ENCODE results near the gene RREB1.
"Not testable (repeated sequence)": the region's sequence is repeated elsewhere in the genome, so short reads cannot be mapped to it uniquely, and the experiment has no call there.

Gene RREB1

DNA sequence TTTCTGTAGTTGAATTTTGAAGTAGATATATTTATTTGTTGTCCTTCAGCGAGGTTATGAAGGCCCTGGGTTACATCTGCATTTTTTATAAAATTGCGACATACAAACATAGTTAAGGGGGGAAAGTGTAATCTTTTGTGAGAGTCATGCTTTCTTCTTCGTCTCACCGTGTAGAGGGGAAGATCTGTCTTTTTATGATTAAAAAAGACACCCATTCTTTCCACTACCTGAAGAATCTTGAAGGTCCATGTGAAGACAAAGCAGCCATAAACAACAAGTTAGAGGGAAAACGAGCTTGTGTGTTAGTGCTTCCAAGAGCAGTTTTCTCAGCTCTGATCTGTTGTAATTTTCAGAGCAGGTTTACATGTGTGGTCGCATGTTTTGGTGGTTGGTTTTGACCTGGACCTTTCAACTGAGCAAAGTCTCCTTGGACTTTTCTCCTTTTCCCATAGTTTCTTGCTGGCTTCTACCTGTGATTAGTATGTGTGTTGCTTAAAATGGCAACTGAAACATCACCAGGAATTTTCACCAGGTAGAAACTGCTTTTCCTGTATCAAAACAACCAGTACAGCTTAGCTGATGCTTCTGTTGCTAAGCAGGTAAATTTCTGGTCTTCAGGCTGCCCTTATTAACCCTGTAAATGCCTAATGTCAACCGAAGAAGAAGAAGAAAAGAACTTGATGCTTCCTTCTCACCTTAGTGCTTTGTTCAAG, 37.3 kb downstream of the RREB1 start:
- no peak for DNase-seq (ENCODE audit: low read depth)

DNA sequence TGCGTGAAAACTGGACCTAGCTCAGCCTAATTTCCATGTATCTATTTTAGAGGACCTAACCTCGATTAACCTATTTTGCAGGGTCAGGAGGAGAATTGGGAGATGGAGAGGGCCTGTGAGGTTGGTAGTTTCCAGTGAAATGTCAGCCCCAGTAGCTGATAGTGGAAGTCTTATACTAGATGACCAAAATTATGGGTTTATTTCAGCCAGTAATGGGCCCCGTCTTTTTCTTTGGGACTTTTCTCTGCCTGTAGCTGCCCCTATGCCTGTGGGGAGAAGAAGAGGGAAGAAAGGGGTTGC, 37.8 kb downstream of the RREB1 start:
- DNase-seq (ENCODE audit: low read depth) = no peak

DNA sequence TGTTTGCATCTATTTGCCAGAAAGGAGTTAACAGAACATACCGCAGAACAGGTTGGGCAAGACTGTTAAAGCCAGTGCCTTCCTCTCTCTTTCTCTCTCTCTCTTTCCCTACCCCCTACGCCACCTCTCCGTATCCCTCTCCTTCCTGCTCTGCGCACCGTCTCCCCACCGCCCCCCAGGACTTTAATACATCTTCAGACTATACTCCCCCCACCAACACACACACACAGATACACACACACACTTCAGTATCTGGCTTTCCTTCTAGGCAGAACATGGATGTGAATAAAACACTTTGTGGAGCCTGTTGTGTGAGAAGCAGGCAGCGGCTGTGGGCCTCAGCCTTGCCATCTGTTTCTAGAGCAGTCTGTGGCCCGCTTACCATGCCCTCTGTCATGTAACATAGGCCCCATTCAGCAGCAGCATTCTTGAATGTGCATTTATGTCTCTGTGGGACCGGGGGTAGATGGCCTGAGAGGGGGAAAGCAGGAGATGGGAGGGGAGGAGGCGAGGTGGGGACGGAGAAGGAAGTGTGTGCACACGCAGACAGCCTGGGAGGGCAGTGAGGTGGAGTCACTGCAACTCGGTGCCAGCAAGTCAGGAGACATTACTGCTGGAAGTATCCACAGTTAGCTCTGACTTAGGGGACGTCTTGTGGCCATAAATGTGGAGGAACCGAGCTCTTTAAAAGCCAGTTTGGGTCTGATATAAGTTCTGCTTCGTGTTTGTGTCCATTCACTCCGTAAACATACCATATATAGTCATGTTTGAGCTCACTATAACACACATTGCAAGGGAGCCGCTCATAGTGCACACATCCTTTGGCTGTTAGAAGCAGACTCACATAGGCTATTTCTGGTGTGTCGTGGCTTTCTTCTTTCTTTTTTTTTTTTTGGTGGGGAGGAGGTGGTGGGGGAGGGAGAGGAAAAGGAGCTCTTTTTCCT, 38.4 kb downstream of the RREB1 start:
- no peak for DNase-seq (ENCODE audit: low read depth)

DNA sequence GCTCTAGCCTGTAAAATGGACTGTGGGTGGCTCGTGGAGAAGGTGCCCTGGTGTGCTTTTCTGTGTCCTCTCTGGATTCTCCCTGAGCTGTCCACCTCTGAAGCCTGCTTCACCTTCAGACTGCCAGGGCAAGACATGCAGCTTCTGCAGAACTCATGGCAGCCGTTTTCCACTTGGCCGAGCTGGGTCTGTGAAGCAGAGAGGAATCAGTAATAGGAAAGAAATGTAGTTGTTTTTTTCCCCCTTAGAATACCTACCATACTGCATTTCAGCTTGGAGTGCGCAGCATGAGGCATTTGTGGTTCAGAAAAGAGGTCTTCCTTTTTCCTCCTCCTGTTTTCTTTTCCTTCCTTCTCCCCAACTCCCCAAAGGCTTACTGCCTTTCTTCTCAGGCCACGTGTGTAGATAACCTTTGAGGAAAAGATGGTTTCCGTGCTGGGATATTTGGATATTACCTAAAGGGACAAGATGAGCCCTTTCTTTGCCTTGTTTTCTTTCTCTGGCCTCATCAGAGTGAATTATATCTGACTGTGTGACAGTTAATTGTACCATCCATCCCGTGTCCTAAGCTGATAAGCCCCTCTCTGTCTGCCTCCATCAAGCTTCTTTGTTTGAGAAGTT, 39.4 kb downstream of the RREB1 start:
- no peak for DNase-seq (ENCODE audit: low read depth)

DNA sequence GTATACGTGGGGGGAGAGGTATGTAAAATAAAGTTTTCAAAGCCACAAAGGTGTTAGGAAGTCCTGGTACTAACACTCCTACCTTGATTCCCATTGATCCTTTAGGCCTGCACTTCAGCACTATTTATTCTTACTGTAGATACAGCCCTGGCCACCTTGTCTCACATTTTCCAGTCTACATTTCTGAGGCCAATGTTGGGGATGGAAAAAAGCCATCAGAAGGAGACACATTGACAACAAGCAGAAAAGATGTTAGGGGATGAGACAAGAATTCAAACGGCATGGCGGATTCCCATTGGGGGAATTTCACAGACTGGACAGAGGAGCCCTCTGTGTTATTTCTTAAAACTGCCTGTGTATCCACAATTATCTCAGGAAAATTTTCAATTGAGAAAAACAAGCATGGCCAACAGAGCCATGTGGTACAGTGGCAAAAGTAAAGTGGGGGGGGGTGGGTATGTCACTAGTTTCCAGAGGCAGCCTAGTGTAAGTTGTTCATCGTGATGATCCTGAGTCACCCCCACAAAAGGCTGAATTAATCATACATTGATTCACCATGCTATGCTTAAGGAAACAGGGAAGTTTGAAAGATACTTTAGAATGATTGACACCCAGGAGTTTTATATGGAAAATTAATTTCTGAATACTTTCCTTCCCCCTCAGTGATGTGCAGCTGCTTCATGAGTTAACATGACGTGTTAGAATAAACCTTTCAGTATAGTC, 40.5 kb downstream of the RREB1 start:
- peak; percentile 33 for DNase-seq (ENCODE audit: low read depth)

DNA sequence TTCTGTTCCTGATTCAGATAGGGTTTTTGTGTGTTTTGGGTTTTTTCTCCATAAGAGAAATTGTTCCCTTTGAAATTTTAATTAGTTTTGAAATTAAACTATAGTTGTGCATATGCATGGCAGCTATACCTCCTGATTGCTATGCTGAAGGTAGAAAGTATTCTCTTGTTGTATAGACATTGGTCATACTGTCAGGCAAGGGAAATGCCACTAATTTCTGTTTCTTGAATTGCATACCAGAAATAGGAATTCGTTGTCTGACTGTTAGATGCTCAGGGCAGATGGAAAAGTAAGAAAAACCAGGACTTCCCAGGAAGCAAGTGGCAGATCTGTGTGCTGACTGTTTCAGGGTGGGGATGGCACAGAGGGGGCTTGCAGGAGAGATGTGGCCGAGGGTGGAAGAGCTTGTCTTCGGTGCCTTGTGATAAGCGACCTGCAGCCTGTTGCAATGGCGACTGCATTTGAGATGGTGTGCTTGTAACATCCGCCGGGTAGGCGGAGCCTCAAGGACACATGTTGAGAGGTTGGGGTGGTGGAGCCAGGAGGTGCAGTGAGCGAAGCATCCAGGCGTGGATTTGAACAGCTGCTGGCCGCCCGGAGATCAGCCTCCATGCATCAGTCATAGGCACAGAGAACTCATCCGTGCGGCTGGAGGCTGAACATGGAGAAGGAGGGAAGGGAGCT, 42.8 kb downstream of the RREB1 start:
- no peak for DNase-seq (ENCODE audit: low read depth)

DNA sequence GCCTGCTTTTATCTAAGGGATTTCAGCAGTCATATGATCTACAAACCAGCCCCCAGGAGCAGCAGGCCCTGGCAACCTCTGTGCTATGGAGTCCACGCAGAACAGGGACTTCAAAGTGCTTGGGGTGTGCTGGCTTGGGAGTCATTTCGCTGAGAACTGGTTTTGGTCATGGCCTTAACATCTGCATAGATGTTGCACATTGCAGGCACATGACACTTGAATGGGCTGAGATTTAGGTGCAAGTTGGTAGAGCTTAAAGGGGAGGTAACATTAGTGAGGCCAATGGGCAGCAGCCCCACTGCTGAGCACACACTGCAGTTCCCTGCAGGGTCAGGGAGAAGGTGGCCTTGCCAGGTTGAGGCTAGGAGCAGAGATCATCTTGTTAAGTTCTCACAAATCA, 43.6 kb downstream of the RREB1 start:
- DNase-seq (ENCODE audit: low read depth) = no peak

DNA sequence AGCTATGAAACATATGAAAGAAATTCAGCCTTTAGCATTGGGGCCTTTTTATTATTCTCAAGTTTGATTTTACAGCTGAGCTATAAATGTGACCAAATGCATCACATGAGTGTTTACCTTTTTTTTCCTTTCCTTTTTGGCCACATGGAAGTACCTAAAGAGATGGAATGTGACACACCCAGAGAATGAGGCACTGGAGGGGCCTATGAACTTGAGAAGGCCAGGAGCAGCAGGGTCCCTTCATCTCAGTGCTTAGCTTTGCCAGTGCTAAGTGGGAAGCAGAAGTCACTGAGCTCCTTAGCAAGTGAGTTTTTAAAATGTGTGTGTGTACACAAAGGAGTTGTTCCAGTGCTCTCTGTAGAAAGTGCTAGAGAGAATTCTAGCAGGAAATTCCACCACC, 44.7 kb downstream of the RREB1 start:
- no peak for DNase-seq (ENCODE audit: low read depth)

DNA sequence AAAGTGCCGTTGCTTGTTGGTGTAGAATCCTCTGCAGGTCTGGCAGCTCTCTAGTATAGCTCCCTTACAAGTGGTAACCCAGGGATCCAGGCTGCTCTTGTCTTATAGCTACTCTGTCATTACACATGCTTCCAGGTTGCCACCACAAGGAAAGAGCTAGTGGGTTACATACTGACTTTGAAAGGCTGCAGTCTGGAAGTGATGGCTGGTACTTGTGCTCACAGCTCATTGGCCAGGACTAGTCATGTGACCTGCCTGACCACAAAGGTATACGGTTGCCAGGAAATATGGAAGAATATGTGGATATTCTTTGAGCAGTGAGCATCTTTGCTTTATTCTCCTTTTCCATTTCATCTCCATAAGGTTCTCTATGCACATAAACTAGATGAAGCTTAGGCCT, 46.0 kb downstream of the RREB1 start:
- no peak for DNase-seq (ENCODE audit: low read depth)

DNA sequence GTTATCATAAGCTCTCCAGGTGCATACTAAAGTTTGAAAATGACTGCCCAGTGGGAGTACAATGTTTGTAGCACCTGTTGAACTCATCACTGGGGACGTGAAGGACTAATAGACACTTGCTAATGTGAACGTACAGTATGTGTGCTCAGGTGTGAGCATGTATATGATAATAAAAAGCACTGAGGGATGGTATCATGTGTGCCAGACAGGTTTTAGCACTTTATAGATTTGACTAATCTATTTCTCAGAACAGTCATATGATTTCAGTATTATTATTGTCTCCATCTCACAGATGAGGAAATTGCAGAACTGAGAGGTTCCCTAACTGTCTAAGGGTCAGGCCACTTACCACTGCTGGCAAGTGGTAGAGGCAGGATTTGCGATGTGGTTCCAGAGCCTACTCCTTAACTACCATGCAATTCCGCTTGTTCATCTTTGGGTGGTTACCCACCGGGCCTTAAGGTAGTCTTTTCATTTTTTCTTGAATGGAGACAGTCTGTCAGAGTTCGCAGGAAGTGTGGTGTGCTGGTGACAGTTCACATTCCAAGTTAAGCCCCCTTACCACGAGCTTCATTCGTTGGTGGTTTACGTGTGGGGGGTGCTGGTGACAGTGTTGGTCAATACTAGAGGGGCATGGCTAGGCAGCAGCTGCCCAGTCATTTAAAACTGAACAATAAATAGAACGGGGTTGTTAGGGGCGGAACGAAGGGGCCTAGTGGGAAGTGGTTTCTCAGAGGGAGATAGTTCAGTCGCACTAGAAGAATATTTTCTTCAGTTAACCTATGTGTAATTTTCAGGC, 46.8 kb downstream of the RREB1 start:
- no peak for DNase-seq (ENCODE audit: low read depth)

DNA sequence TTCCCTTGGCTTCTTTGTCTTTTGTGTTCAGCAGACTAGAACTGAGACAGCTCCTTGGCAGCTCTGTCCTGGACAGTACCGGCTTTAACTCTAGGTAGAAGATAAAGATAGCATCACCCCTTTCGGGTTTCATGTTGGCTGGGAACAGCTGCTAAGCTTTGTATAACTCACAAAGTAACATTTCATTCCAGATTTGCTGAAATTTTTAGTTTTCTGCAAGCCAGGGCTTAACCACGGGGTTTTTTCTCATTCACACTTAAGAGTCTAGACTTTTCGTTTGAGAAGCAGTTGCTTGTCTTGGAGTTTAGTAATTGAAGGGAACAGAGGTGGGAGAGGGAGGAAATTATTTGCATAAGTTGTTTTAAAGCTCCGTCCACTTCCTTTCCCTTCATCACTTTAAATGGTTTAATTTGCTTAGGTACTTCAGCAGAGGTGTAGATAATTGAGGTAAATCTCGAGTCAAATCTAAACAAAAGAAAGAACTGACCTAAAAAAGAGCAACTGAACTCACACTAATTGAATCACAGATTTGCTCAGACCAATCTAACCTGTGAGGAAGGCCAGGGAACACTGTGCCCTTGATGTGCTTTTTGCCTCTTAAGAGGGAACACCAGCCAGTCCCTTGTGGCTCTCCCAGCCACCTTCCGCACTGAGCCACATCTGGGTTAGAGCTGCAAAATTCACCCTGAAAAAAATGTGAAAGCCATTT, 48.3 kb downstream of the RREB1 start:
- no peak for DNase-seq (ENCODE audit: low read depth)

DNA sequence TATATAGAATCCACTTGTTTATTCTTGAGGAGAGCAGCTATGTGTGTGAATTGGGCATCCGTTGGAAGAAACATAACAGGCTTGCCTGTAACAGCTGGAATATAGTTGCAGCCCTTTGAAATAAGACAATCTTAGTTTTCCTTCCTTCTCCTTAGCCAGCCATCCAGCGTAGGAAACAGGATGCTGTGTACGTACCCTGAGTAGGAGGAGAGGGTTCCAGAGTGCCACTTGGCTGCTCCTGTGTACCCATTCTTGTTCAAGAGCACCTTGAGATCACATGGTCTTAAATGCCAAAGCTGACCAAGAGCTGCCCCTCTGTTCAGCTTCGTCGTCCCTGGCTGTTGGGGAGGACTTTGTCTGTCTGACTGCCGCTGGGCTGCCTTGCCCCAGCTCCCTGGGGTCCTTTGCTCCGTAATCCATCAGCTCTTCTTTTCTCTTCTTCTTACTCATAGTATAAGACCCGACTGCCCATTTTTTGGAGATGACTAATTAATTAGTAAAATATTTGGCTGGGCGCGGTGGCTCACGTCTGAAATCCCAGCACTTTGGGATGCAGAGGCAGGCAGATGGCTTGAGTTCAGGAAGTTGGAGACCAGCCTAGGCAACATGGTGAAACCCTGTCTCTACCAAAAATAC, 49.0 kb downstream of the RREB1 start:
- DNase-seq (ENCODE audit: low read depth) = no peak

DNA sequence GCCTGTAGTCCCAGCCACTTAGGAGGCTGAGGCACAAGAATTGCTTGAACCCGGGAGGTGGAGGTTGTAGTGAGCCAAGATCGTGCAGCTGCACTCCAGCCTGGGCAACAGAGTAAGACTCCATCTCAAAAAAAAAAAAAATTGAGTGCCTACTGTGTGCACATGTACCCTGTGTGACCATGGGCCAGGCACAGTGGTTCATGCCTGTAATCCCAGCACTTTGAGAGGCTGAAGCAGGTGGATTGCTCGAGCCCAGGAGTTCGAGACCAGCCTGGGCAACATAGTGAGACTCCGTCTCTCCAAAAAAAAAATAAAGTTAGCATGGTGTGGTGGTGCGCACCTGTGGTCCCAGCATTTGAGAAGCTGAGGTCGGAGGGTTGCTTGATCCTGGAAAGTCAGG, 49.5 kb downstream of the RREB1 start:
- not testable (repeated sequence) for DNase-seq (ENCODE audit: low read depth)

DNA sequence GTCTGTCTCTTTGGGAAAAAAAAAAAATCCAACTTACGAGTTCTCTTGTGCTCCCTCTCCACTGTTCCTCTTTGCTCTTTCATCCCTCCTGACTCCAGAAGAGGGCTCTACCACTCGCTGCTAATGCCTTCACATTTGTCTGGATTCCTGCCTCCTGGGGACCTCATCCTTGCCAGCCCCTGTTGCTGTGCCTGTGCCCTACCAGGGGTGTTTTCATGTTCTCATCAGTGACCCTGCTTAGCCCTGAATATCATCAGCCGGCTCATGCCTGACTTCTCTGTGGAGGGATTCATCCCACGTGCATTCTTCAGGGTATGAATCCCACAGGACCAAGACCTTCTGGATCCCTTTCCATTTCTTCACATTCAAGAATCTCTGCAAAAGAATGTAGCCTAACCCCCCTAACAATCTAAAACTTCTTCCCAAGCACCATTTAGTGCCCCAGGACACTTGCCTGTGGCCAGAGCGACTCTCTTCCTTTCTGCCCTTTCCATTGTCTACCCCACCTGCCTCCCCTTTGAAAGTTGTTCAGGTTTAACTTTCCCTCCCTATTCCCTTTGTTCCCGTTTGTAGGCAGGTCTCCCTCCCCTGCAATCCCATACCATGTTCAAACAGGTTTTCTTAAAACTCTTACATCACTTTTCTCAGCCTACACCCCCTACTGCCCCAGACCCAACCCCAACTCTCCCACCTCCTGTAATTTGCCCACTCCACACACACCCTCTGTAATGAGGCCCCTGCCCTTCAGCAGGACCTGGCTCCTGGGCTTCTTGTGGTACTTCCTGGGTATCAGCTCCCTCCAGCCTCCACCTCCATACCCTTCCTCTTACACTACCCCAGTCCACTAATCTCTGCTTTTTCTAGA, 50.2 kb downstream of the RREB1 start:
- no peak for DNase-seq (ENCODE audit: low read depth)

DNA sequence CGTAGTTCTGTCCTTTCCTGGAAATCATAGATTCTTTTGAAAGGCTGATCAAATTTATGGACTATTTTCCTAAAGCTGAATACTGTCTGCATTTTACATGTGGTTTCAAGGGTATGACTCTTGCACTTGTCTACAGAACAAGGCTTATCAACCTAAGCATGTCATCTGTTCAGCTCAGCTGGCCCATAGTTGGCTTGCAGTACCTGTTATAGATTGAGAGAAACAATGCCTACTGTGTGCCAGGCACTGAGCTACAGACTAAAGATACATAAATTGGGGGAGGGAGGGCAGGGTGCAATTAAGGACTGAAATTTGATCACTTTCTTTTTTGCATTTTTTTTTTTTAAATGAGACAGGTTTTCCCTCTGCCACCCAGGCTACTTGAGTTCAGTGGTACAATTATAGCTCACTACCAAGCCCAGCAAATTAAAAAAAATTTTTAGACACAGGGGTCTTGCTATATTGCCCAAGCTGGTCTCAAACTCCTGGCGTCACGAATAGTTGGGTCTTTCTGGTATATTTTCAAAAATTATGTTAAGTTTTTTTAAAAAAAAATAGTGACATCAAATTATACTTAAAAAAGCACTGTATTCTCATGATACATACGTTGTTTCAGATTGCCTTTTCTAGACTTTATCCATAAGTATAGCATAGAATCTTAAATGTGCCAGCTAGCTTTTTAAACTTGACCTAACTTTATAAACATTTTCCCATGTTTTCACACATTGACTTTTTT, 52.2 kb downstream of the RREB1 start:
- DNase-seq (ENCODE audit: low read depth) = no peak

DNA sequence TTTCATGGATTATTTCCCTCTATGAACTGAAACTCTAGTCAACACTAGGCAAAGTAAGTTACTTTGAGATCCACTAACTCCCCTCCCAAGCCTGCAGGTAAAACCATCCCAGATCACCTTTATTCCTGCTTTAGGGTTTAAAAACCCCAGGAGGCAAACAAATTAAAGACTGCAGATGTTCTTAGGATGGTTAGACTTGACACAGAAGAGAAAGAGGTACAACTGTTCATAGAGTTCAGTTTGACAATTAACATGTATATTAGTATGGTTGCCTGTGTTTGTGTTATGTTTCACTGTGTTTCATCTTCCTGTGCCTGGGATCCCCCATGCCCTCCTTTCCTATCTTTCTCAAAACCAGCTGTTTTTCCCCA, 53.5 kb downstream of the RREB1 start:
- DNase-seq (ENCODE audit: low read depth) = no peak

DNA sequence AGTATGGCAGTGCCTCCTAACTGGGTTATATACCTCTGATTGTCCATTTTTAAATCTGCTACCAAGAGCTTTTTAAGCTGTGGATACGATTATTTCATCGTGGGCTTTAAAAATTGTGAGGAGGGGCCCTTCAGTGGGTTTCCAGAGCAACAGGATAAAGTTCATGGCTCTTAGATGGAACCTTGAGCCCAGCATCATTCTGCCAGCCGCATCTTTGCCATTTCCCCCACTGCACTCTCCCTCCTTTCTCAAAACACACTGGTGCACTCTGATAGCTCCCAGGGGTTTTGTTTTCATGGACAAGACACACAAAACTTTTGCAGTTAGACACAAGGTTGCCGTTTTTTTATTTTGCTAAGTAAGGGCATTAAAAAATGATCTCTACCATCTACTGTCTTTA, 54.1 kb downstream of the RREB1 start:
- DNase-seq (ENCODE audit: low read depth) = no peak

DNA sequence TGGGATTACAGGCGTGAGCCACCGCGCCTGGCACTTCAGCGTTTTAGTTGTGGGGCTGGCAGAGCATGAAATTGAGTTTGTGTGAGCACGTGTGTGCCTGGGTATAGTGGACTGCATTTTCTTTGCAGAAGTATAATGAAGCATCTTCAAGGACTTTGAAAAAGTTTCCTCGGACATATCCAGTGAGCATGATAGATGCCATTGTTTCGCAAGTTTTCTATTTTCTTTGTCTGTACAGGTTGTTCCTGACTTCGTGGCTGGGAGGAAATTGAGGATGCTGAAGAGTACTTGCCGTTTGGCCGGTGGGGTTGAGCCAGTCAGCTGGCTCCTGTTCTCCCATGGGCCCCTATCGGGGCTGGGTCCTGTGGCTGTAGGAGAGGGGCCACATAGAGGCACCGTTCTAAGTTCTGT, 55.9 kb downstream of the RREB1 start:
- DNase-seq (ENCODE audit: low read depth) = no peak
